Posterior vena cava (tissue), 2 donors: ENCODE measurements around the gene FRMD6. TPM values are rescaled to one million over a fixed set of nuclear protein-coding genes. Genes with fewer than 3 reads are reported as not detected.
"Not testable (repeated sequence)": the region's sequence is repeated elsewhere in the genome, so short reads cannot be mapped to it uniquely, and the experiment has no call there.

ENCODE experiments used
- DNase-seq: peaks from one replicate; pipeline ENCODE4 v3.0.0-alpha.2; 2020; ENCODE audit warnings: low spot score
- intact Hi-C, 2 donors: fragments of 100-400 bp; cut with DNase I; formaldehyde crosslinking; loops; one replicate each; pipeline versions ENCODE4 v1.14.1 to v1.14.2; 2022 to 2023
- total RNA-seq, 2 donors: library from RNA; stranded (reverse); fragmentation: NEBNext Ultra II Directional; extraction: Animal tissue kit (Norgen Biotek cat#: 25700); gene quantifications; one replicate each; pipeline ENCODE4 v1.2.1, GENCODE V29; 2021
- donor health status: DM: yes; HTN: yes; CAD: no.
- donor health status: DM: yes; HTN: yes; CAD: no.

The FRMD6 gene
- total RNA-seq, 2 donors from 2014 or later: 33.1 to 49.6 TPM

- intact Hi-C loops: no loop called here
- no peak for DNase-seq
Measured at GRCh38 chr14:51750542-51750941, 98.8 kb downstream of the FRMD6 start.

DNA sequence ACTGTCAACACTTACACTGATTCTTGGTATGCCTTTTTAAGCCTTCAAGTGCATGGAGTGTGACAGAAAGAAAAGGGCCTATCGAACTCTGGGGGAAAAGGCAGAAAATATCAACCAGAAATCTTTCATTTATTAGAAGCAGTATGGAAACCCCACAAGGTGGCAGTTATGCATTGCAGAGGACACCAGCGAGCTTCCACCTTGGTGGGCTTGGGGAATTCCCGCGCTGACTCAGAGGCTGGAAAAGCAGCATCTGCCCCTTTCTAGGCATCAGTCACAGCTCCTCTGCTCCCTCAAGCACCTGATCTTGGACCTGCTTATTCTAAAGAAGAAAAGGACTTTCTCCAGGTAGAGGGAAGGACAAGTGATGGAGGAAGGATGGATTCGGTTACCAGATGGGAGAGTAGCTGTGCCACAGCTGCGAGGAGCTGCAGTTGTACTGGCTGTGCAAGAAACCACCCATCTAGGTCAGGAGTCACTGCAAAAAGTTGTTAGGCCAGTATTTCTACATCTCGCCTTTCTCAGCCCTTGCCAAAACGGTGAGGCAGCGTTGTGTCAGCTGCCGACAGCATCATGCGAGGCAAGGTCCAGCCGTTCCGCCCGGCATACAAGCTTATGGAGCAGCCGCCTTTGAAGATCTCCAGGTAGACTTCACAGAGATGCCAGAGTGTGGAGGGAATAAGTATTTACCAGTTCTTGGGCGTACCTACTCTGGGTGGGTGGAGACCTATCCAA lies 100.1 kb downstream of the FRMD6 start:
- DNase-seq, intact Hi-C loops: not testable (repeated sequence)

- DNase-seq, intact Hi-C loops: not testable (repeated sequence)
Measured at GRCh38 chr14:51757756-51758155, 106.0 kb downstream of the FRMD6 start.

DNA sequence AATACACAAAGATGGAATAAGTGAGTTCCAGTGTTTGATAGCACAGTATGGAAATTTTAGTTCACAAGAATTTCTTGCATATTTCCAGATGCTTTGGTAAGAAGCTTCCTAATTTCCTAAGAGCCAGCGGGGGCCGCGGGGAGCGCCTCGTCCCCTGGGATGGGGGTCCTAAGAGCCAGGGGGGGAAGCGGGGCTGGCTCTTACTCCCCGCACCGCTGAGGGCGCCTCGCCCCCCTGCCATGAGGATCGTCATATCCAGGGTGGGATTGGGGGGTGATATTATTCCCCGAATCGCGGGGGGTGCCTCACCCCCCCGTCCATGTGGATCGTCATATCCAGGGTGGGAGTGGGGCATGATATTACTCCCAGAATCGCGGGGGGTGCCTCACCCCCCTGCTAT lies 108.2 kb downstream of the FRMD6 start:
- DNase-seq: no peak
- intact Hi-C loops: no loop called here

DNA sequence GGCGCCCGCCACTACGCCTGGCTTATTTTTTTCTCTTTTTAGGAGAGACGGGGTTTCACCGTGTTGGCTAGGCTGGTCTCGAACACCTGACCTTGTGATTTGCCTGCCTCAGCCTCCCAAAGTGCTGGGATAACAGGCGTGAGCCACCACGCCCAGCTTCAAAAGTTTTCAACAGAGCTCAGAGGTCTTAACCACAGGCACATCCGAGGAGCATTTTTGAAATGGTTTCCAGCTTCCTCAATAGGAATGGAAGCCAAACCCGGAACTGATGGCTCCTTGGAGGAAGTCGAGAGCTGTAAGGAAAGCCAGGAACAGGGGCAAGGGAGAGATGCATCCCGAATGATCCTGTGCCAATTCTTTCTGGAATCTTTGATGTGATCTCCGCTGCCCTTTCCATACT lies 114.0 kb downstream of the FRMD6 start:
- intact Hi-C loops, DNase-seq: not testable (repeated sequence)

DNA sequence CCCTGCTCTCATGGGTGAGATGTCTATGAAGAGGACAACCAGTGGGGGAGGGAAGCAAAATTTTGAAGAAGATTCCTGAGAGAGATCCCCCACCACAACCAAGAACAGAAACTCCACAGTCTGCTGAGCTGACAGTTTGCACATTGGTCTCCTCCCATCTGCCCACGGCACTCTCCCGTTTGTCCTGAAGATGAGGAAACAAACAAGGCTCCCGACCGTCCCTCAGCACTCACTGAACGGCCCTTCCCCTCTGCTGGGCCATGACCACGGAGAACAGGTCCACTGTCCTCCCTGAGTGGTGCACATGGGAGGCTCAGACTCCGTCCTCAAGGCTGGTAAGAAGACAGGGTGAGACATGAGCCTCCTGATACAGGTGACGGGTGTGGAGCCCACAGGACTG lies 114.9 kb downstream of the FRMD6 start:
- intact Hi-C loops, DNase-seq: not testable (repeated sequence)

- intact Hi-C loops: not testable (repeated sequence)
Measured at GRCh38 chr14:51769261-51769660, 117.6 kb downstream of the FRMD6 start.

GRCh38 chr14:51774209-51774608 lies 122.5 kb downstream of the FRMD6 start:
- intact Hi-C loops: no loop called here
- no peak for DNase-seq

More at GRCh38 chr14:51769261-51769660, 117.6 kb downstream of the FRMD6 start:
- DNase-seq: not testable (repeated sequence)

DNA sequence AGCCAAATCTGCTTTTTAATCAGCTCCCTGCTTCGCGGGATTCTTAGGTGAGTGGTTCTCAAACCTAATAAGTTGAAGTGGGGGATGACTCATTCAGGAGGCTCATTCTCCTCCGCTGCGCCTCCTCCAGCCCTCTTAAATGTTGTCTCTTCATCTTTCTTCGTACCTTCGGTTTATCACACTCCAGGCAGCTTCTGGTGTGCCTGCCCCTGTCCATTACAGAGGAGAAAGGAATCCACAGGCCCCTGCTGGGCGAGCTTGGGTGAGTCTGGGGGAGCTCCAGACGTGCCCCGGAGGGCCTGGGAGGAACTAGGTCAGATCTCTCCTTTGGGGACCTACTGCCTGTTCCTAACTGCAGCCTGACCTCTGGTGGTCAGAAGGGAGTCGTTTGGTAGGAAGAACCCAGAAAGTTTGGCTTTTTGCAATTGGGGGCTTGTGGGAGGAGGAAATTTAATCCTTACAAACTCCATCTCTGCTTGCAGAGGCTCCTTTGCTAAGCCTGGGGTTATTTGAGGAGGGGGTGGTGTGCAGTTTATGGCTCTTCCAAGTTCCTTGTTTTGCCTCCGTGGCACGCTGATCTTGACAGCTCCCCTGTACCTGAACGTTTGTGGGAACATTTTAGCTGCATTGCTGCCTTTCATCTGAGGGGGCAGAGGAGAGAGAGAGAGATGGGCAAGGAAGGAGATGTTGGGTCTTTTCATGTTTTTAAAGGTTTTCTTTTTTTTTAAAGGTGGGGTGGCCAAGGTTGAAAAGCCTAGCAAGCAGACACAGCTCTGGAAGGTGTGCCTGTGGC lies 124.6 kb downstream of the FRMD6 start:
- intact Hi-C loops: loop anchor here in 1 of 2 donors (2.0 kb wide), 1 partner anchor 123 kb away; no protein-coding TSS in a partner anchor
- peak; percentile 70 for DNase-seq

GRCh38 chr14:51780006-51780692 lies 128.4 kb downstream of the FRMD6 start:
- peak; percentile 86 for DNase-seq
- intact Hi-C loops: loop anchor here in 1 of 2 donors (2.0 kb wide), 1 partner anchor 497 kb away; no protein-coding TSS in a partner anchor

Other genes with a start within 250 kb of the FRMD6 start
- gene GNG2, start 208.7 kb downstream of the FRMD6 start, total RNA-seq: 10 to 100 TPM; 14.5 to 29.5 TPM